Bronchial epithelial cell (primary cell): ENCODE data around the gene DNAJC5G. TPM values are rescaled to one million over a fixed set of nuclear protein-coding genes. Genes with fewer than 3 reads are reported as not detected.
"Not testable (repeated sequence)": the region's sequence is repeated elsewhere in the genome, so short reads cannot be mapped to it uniquely, and the experiment has no call there.

Experiments
- DNase-seq: peaks from one replicate; pipeline ENCODE4 v3.0.0-alpha.2; 2010; ENCODE audit warnings: low read depth
- FAIRE-seq: peaks from 2 replicates; lab custom pipeline; 2011; peaks lifted over from hg19 to GRCh38; lab: Jason Lieb, UNC
- H3K27me3 ChIP-seq: 2 replicates; pipeline ENCODE4 v1.5.1; 2011; ENCODE audit warnings: low read length; ENCODE audit not compliant: control insufficient read depth, insufficient read depth
- H3K36me3 ChIP-seq: 2 replicates; pipeline ENCODE4 v1.5.1; 2011; ENCODE audit warnings: low read length; ENCODE audit not compliant: control insufficient read depth, insufficient read depth
- H3K4me3 ChIP-seq: 2 replicates; pipeline ENCODE4 v1.5.1; 2011; ENCODE audit warnings: mild to moderate bottlenecking, low read depth, low read length, control low read depth
- CTCF ChIP-seq: IDR thresholded peaks from 2 replicates; pipeline ENCODE4 v1.5.1; 2011; ENCODE audit warnings: mild to moderate bottlenecking, moderate library complexity, low read length, control low read depth, inconsistent platforms; ENCODE audit not compliant: insufficient read depth, severe bottlenecking
- total RNA-seq: library from RNA; depleted of rRNA; stranded (reverse); fragments of >200 nt; gene quantifications from 2 replicates; pipeline ENCODE4 v1.2.1, GENCODE V29; 2014

The DNAJC5G gene
- total RNA-seq, 1 donor from 2014 or later: not detected

- no peak for FAIRE-seq
- Histone ChIP-seq H3K27me3 (peaks cover 2% of the 10 kb centered on the region), H3K4me3 (no peak overlapping the region), H3K36me3 (no peaks in the 10 kb centered on the region)
- DNase-seq: no peak
- TF ChIP-seq CTCF: no peak
These were observed 23.3 kb downstream of the DNAJC5G start for GRCh38 chr2:27298391-27299080.

- not testable (repeated sequence) for H3K4me3 ChIP-seq, H3K36me3 ChIP-seq, DNase-seq, H3K27me3 ChIP-seq, FAIRE-seq
These were observed 25.4 kb downstream of the DNAJC5G start for GRCh38 chr2:27300606-27301005.

- FAIRE-seq (no peak), DNase-seq (peak; percentile 75)
- peak; percentile 66 for TF ChIP-seq CTCF
- no peaks in the 10 kb centered on the region for H3K36me3 ChIP-seq
- H3K4me3 ChIP-seq: no peak overlapping the region
- H3K27me3 ChIP-seq: peaks cover 24% of the 10 kb centered on the region
These were observed 28.1 kb downstream of the DNAJC5G start for GRCh38 chr2:27303093-27304025.

GRCh38 chr2:27304488-27305240, 29.4 kb downstream of the DNAJC5G start:
- DNase-seq: no peak

GRCh38 chr2:27305516-27305915, 30.3 kb downstream of the DNAJC5G start:
- no peak for FAIRE-seq
- no peak for TF ChIP-seq CTCF

More at GRCh38 chr2:27304488-27305240, 29.4 kb downstream of the DNAJC5G start:
- no peak for FAIRE-seq
- Histone ChIP-seq H3K27me3 (peaks cover 24% of the 10 kb centered on the region), H3K36me3 (no peaks in the 10 kb centered on the region), H3K4me3 (no peak overlapping the region)
- no peak for TF ChIP-seq CTCF

More at GRCh38 chr2:27305516-27305915, 30.3 kb downstream of the DNAJC5G start:
- Histone ChIP-seq H3K4me3 (no peak overlapping the region), H3K27me3 (peaks cover 24% of the 10 kb centered on the region), H3K36me3 (no peaks in the 10 kb centered on the region)
- no peak for DNase-seq
